Neural progenitor cell (in vitro differentiated cells): Measurements from ENCODE around the gene BOLA3. TPM values are rescaled to one million over a fixed set of nuclear protein-coding genes. Genes with fewer than 3 reads are reported as not detected.

ENCODE experiments used
- DNase-seq: peaks from one replicate; pipeline ENCODE4 v3.0.0-alpha.2; 2016; ENCODE audit warnings: low spot score
- H2AFZ ChIP-seq: fragments of 200-600 bp; sonication (generic); replicated peaks from 2 replicates; pipeline ENCODE4 v1.6.1; 2016; ENCODE audit warnings: antibody characterized with exemption
- H3F3A ChIP-seq: fragments of 200-600 bp; sonication (generic); 2 replicates; pipeline ENCODE4 v1.6.1; 2016; ENCODE audit warnings: antibody characterized with exemption, low read depth
- H3K27ac ChIP-seq: fragments of 200-600 bp; sonication (generic); 2 replicates; pipeline ENCODE4 v1.5.1; 2016; ENCODE audit warnings: mild to moderate bottlenecking
- H3K27me3 ChIP-seq: fragments of 200-600 bp; sonication (generic); 2 replicates; pipeline ENCODE4 v1.6.1; 2016; ENCODE audit warnings: mild to moderate bottlenecking, moderate library complexity
- H3K36me3 ChIP-seq: fragments of 200-600 bp; sonication (generic); 2 replicates; pipeline ENCODE4 v1.5.1; 2016
- H3K4me1 ChIP-seq: fragments of 200-600 bp; sonication (generic); 2 replicates; pipeline ENCODE4 v1.6.1; 2016; ENCODE audit warnings: mixed run types
- H3K4me2 ChIP-seq: fragments of 200-600 bp; sonication (generic); 2 replicates; pipeline ENCODE4 v1.6.1; 2016
- H3K4me3 ChIP-seq: fragments of 200-600 bp; sonication (generic); 2 replicates; pipeline ENCODE4 v1.5.1; 2016
- H3K79me2 ChIP-seq: fragments of 200-600 bp; sonication (generic); 2 replicates; pipeline ENCODE4 v1.6.1; 2016; ENCODE audit warnings: low read depth
- H3K9ac ChIP-seq: fragments of 200-600 bp; sonication (generic); 2 replicates; pipeline ENCODE4 v1.6.1; 2016
- H3K9me3 ChIP-seq: fragments of 200-600 bp; sonication (generic); 2 replicates; pipeline ENCODE4 v1.5.1; 2016; ENCODE audit warnings: low read depth
- H4K20me1 ChIP-seq: fragments of 200-600 bp; sonication (generic); 2 replicates; pipeline ENCODE4 v1.6.1; 2016; ENCODE audit warnings: low read depth
- H3K27ac Mint-ChIP-seq: 3 replicates; pipeline ENCODE4 v1.8.0; 2021; ENCODE audit warnings: mixed read lengths
- H3K27me3 Mint-ChIP-seq: 2 replicates; pipeline ENCODE4 v1.8.0; 2022; ENCODE audit warnings: low read depth, mild to moderate bottlenecking, inconsistent platforms, moderate library complexity, mixed read lengths; ENCODE audit not compliant: insufficient read depth
- H3K36me3 Mint-ChIP-seq: 3 replicates; pipeline ENCODE4 v1.8.0; 2021; ENCODE audit warnings: mixed read lengths
- H3K4me1 Mint-ChIP-seq: 3 replicates; pipeline ENCODE4 v1.8.0; 2021; ENCODE audit warnings: mixed read lengths
- H3K4me3 Mint-ChIP-seq: 3 replicates; pipeline ENCODE4 v1.8.0; 2021; ENCODE audit warnings: mild to moderate bottlenecking, moderate library complexity, mixed read lengths
- H3K9me3 Mint-ChIP-seq: 3 replicates; pipeline ENCODE4 v1.8.0; 2020; ENCODE audit warnings: mixed read lengths
- EZH2 ChIP-seq: fragments of 200-600 bp; sonication (generic); IDR thresholded peaks from 2 replicates; pipeline ENCODE4 v1.6.1; 2017; ENCODE audit warnings: antibody characterized with exemption, mild to moderate bottlenecking, moderate library complexity
- EZH2phosphoT487 ChIP-seq: fragments of 200-600 bp; sonication (generic); IDR thresholded peaks from 2 replicates; pipeline ENCODE4 v1.6.1; 2017; ENCODE audit warnings: antibody characterized with exemption
- total RNA-seq: library from RNA; depleted of rRNA; stranded (reverse); fragments of >200 nt; gene quantifications from 2 replicates; pipeline ENCODE4 v1.2.3, GENCODE V29; 2015; ENCODE audit warnings: low replicate concordance
- TF ChIP-seq, protein P1 (sequence below): fragments of 200-600 bp; sonication (generic); IDR thresholded peaks from 2 replicates; pipeline ENCODE4 v1.5.1; 2017; ENCODE audit warnings: antibody characterized with exemption, mild to moderate bottlenecking

BOLA3 gene
- total RNA-seq, 1 donor from 2014 or later = 76.5 TPM

DNA sequence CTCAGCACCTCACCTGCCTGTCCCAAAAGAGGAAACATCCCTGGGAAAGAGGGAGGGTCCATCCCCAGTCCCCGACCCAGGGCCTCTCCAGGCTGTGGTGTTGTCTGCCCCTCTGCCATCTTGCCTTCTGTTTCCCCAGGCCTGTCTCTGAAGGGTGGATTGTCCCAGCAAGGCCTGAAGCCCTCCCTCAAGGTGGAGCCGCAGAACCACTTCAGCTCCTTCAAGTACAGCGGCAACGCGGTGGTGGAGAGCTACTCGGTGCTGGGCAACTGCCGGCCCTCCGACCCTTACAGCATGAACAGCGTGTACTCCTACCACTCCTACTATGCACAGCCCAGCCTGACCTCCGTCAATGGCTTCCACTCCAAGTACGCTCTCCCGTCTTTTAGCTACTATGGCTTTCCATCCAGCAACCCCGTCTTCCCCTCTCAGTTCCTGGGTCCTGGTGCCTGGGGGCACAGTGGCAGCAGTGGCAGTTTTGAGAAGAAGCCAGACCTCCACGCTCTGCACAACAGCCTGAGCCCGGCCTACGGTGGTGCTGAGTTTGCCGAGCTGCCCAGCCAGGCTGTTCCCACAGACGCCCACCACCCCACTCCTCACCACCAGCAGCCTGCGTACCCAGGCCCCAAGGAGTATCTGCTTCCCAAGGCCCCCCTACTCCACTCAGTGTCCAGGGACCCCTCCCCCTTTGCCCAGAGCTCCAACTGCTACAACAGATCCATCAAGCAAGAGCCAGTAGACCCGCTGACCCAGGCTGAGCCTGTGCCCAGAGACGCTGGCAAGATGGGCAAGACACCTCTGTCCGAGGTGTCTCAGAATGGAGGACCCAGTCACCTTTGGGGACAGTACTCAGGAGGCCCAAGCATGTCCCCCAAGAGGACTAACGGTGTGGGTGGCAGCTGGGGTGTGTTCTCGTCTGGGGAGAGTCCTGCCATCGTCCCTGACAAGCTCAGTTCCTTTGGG is 47.2 kb downstream of the BOLA3 start:
- H3K4me3 ChIP-seq = no peak overlapping the region
- H3K9ac ChIP-seq = no peak overlapping the region
- peaks cover 35% of the 10 kb centered on the region for H3K36me3 Mint-ChIP-seq
- no peaks in the 10 kb centered on the region for H3K4me1 ChIP-seq
- no peaks in the 10 kb centered on the region for H3K27me3 ChIP-seq
- H3K9me3 Mint-ChIP-seq = no peaks in the 10 kb centered on the region
- no peak overlapping the region for H2AFZ ChIP-seq
- no peaks in the 10 kb centered on the region for H4K20me1 ChIP-seq
- no peak overlapping the region for H3K4me3 Mint-ChIP-seq
- no peaks in the 10 kb centered on the region for H3K4me1 Mint-ChIP-seq
- no peaks in the 10 kb centered on the region for H3K9me3 ChIP-seq
- TF ChIP-seq, protein P1, sequence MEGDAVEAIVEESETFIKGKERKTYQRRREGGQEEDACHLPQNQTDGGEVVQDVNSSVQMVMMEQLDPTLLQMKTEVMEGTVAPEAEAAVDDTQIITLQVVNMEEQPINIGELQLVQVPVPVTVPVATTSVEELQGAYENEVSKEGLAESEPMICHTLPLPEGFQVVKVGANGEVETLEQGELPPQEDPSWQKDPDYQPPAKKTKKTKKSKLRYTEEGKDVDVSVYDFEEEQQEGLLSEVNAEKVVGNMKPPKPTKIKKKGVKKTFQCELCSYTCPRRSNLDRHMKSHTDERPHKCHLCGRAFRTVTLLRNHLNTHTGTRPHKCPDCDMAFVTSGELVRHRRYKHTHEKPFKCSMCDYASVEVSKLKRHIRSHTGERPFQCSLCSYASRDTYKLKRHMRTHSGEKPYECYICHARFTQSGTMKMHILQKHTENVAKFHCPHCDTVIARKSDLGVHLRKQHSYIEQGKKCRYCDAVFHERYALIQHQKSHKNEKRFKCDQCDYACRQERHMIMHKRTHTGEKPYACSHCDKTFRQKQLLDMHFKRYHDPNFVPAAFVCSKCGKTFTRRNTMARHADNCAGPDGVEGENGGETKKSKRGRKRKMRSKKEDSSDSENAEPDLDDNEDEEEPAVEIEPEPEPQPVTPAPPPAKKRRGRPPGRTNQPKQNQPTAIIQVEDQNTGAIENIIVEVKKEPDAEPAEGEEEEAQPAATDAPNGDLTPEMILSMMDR = no peak
- TF ChIP-seq EZH2phosphoT487 (no peak), EZH2 (no peak)
- no peak overlapping the region for H3K27ac Mint-ChIP-seq
- no peak overlapping the region for H3K27ac ChIP-seq
- H3F3A ChIP-seq = no peaks in the 10 kb centered on the region
- H3K4me2 ChIP-seq = no peak overlapping the region
- no peak for DNase-seq
- no peaks in the 10 kb centered on the region for H3K36me3 ChIP-seq
- no peaks in the 10 kb centered on the region for H3K79me2 ChIP-seq
- peaks cover 3% of the 10 kb centered on the region for H3K27me3 Mint-ChIP-seq

DNA sequence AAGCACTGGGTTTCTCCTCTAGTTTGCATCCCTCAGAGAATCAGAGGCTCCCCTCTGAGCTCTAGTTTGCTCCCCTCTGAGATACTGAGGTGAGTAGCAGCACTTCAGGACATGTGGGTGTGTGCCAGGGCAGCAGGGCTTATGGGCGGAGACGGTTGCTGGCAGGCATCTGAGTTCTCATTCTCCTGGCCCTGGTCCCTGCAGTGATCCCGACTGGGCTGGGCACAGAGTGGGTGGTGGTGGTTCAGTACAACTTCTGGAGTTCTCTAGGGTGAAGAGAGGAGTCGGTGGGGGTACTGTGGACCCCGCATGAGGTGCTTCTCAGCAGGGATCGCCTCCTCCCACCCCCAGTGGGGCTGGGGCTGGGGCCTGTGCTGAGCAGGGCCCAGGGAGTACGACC is 47.9 kb downstream of the BOLA3 start:
- H3K4me2 ChIP-seq = no peak overlapping the region
- H3K4me3 ChIP-seq = no peak overlapping the region
- Mint-ChIP-seq H3K27me3 (peaks cover 3% of the 10 kb centered on the region), H3K4me3 (no peak overlapping the region), H3K4me1 (no peaks in the 10 kb centered on the region), H3K9me3 (no peaks in the 10 kb centered on the region), H3K36me3 (peaks cover 35% of the 10 kb centered on the region), H3K27ac (no peak overlapping the region)
- TF ChIP-seq EZH2phosphoT487 = no peak
- TF ChIP-seq, protein P1 = no peak
- TF ChIP-seq EZH2 = no peak
- no peaks in the 10 kb centered on the region for H4K20me1 ChIP-seq
- no peak for DNase-seq
- no peak overlapping the region for H3K27ac ChIP-seq
- H3K9me3 ChIP-seq = no peaks in the 10 kb centered on the region
- no peaks in the 10 kb centered on the region for H3K36me3 ChIP-seq
- H3K27me3 ChIP-seq = no peaks in the 10 kb centered on the region
- H3K4me1 ChIP-seq = no peaks in the 10 kb centered on the region
- no peaks in the 10 kb centered on the region for H3K79me2 ChIP-seq
- H2AFZ ChIP-seq = no peak overlapping the region
- H3F3A ChIP-seq = no peaks in the 10 kb centered on the region
- no peak overlapping the region for H3K9ac ChIP-seq

DNA sequence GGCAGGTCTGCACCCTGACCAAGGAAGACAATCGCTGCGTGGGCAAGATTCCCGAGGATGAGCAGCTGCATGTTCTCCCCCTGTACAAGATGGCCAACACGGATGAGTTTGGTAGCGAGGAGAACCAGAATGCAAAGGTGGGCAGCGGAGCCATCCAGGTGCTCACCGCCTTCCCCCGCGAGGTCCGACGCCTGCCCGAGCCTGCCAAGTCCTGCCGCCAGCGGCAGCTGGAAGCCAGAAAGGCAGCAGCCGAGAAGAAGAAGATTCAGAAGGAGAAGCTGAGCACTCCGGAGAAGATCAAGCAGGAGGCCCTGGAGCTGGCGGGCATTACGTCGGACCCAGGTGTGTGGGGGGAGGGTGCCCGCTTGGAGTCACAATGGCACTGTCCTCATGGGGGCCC is 48.4 kb downstream of the BOLA3 start:
- H3K4me1 ChIP-seq = no peaks in the 10 kb centered on the region
- H3K36me3 ChIP-seq = no peaks in the 10 kb centered on the region
- H3K27me3 Mint-ChIP-seq = peaks cover 3% of the 10 kb centered on the region
- no peaks in the 10 kb centered on the region for H4K20me1 ChIP-seq
- H3K79me2 ChIP-seq = no peaks in the 10 kb centered on the region
- no peak for DNase-seq
- H3K27ac Mint-ChIP-seq = no peak overlapping the region
- no peak overlapping the region for H3K4me3 Mint-ChIP-seq
- no peak overlapping the region for H3K27ac ChIP-seq
- no peaks in the 10 kb centered on the region for H3K27me3 ChIP-seq
- no peak overlapping the region for H3K9ac ChIP-seq
- H2AFZ ChIP-seq = no peak overlapping the region
- no peak overlapping the region for H3K4me3 ChIP-seq
- H3K9me3 ChIP-seq = no peaks in the 10 kb centered on the region
- H3K4me1 Mint-ChIP-seq = no peaks in the 10 kb centered on the region
- H3K4me2 ChIP-seq = no peak overlapping the region
- no peaks in the 10 kb centered on the region for H3K9me3 Mint-ChIP-seq
- TF ChIP-seq, protein P1 = no peak
- H3F3A ChIP-seq = no peaks in the 10 kb centered on the region
- peaks cover 36% of the 10 kb centered on the region for H3K36me3 Mint-ChIP-seq
